SK-N-SH treated with all-trans-retinoic acid at 6 μM for 48 hours (cell line): ENCODE results near the gene TNKS2.

Experiments
- BACH2 ChIP-seq: fragments of 250-450 bp; sonication (Bioruptor Pico); IDR thresholded peaks from 2 replicates; pipeline ENCODE4 v1.9.0; 2021; ENCODE audit warnings: mild to moderate bottlenecking, borderline replicate concordance
- CREB5 ChIP-seq: fragments of 250-450 bp; sonication (Bioruptor Pico); IDR thresholded peaks from 2 replicates; pipeline ENCODE4 v1.5.1; 2020; ENCODE audit warnings: low read depth, mild to moderate bottlenecking, moderate library complexity
- CSDC2 ChIP-seq: fragments of 250-450 bp; sonication (Bioruptor Pico); IDR thresholded peaks from 2 replicates; pipeline ENCODE4 v1.5.0; 2020; ENCODE audit warnings: mild to moderate bottlenecking, moderate library complexity
- CSRNP3 ChIP-seq: fragments of 250-450 bp; sonication (Bioruptor Pico); IDR thresholded peaks from 2 replicates; pipeline ENCODE4 v1.5.1; 2021; ENCODE audit warnings: mild to moderate bottlenecking, moderate library complexity
- OSR1 ChIP-seq: fragments of 250-450 bp; sonication (Bioruptor Pico); IDR thresholded peaks from 2 replicates; pipeline ENCODE4 v1.8.0; 2022; ENCODE audit warnings: moderate library complexity, mild to moderate bottlenecking, inconsistent platforms
- PATZ1 ChIP-seq: fragments of 250-450 bp; sonication (Bioruptor Pico); IDR thresholded peaks from 2 replicates; pipeline ENCODE4 v1.8.0; 2020; ENCODE audit warnings: mild to moderate bottlenecking, moderate library complexity, borderline replicate concordance
- RARB ChIP-seq: fragments of 250-450 bp; sonication (Bioruptor Pico); IDR thresholded peaks from 2 replicates; pipeline ENCODE4 v1.8.0; 2021; ENCODE audit warnings: mild to moderate bottlenecking, moderate library complexity
- SNAI2 ChIP-seq: fragments of 250-450 bp; sonication (Bioruptor Pico); IDR thresholded peaks from 2 replicates; pipeline ENCODE4 v1.5.0; 2020; ENCODE audit warnings: mild to moderate bottlenecking, moderate library complexity
- TSHZ2 ChIP-seq: fragments of 250-450 bp; sonication (Bioruptor Pico); IDR thresholded peaks from 2 replicates; pipeline ENCODE4 v1.5.0; 2020; ENCODE audit warnings: mild to moderate bottlenecking, moderate library complexity
- ZC3H10 ChIP-seq: fragments of 250-450 bp; sonication (Bioruptor Pico); IDR thresholded peaks from 2 replicates; pipeline ENCODE4 v1.5.1; 2021; ENCODE audit warnings: mild to moderate bottlenecking, moderate library complexity
- ZFP3 ChIP-seq: fragments of 250-450 bp; sonication (Bioruptor Pico); IDR thresholded peaks from 2 replicates; pipeline ENCODE4 v1.5.0; 2020; ENCODE audit warnings: mild to moderate bottlenecking, moderate library complexity

- TF ChIP-seq CSDC2 (no peak), CREB5 (no peak), ZFP3 (CRISPR knock-in tag) (no peak), RARB (CRISPR knock-in tag) (no peak), PATZ1 (CRISPR knock-in tag) (no peak), SNAI2 (no peak), OSR1 (CRISPR knock-in tag) (no peak), BACH2 (CRISPR knock-in tag) (no peak), CSRNP3 (CRISPR knock-in tag) (no peak), TSHZ2 (CRISPR knock-in tag) (no peak), ZC3H10 (CRISPR knock-in tag) (no peak)
These were observed 12.4 kb upstream of the TNKS2 start for GRCh38 chr10:91785830-91786229.
